Activated CD4-positive, alpha-beta memory T cell treated with anti-CD3 and anti-CD28 coated beads, Interleukin-2, amount 10 ng/mL, durations not matched to agents 7 days and 5 days (primary cell): ENCODE data around the gene LHFPL6. TPM values are rescaled to one million over a fixed set of nuclear protein-coding genes. Genes with fewer than 3 reads are reported as not detected.

ENCODE experiments used
- CTCF ChIA-PET: fragments of 350-600 bp; sonication (Branson Sonifier 250); formaldehyde crosslinking; loops from one replicate; lab custom pipeline; 2021; ENCODE audit warnings: antibody characterized with exemption, inconsistent platforms; lab: Charles Lee
- POLR2A ChIA-PET: fragments of 350-600 bp; sonication (Branson Sonifier 250); formaldehyde crosslinking; loops from one replicate; lab custom pipeline; 2021; ENCODE audit warnings: antibody characterized with exemption; lab: Charles Lee
- DNase-seq: peaks from one replicate; pipeline ENCODE4 v3.0.0-alpha.2; 2020
- H3K27ac Mint-ChIP-seq: one replicate; pipeline ENCODE4 v1.8.0; 2021; ENCODE audit warnings: mild to moderate bottlenecking, mixed read lengths
- H3K27me3 Mint-ChIP-seq: one replicate; pipeline ENCODE4 v1.8.0; 2021; ENCODE audit warnings: mixed read lengths
- H3K36me3 Mint-ChIP-seq: one replicate; pipeline ENCODE4 v1.8.0; 2021; ENCODE audit warnings: low read depth, mixed read lengths
- H3K4me1 Mint-ChIP-seq: one replicate; pipeline ENCODE4 v1.8.0; 2021; ENCODE audit warnings: mixed read lengths
- H3K4me3 Mint-ChIP-seq: one replicate; pipeline ENCODE4 v1.8.0; 2021; ENCODE audit warnings: mild to moderate bottlenecking, mixed read lengths
- H3K9me3 Mint-ChIP-seq: one replicate; pipeline ENCODE4 v1.8.0; 2021; ENCODE audit warnings: mixed read lengths
- total RNA-seq, 2 experiments: library from RNA; stranded (reverse); gene quantifications; one replicate each; pipeline ENCODE4 v1.2.3, GENCODE V29; 2021

The LHFPL6 gene
- total RNA-seq, 2 experiments from 2014 or later = 1.1 to 1.2 TPM

DNA sequence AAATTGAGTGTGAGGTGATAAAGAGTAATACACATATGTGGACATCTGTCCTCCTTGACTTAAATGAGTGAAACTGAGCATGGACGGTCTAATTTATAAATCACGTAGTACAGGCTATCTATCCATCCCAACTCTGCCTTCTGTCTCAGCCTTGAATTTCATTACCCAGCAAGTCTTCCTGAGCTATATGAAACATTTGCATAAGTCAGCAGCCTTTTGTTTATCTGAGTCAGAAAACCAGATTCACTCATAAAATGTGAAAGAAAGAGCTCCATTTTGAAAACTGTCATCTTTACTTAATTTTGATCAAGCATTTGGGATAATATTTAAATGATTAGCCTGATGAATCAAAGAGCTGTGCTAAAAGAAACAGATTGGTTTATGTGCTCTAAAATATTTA lies 197.9 kb downstream of the LHFPL6 start:
- ChIA-PET POLR2A (no interaction called here), CTCF (no interaction called here)
- no peak for DNase-seq
- H3K27me3 Mint-ChIP-seq = no peaks in the 10 kb centered on the region
- H3K27ac Mint-ChIP-seq = no peak overlapping the region
- no peaks in the 10 kb centered on the region for H3K9me3 Mint-ChIP-seq
- no peaks in the 10 kb centered on the region for H3K36me3 Mint-ChIP-seq
- no peaks in the 10 kb centered on the region for H3K4me1 Mint-ChIP-seq
- H3K4me3 Mint-ChIP-seq = no peak overlapping the region

GRCh38 chr13:39403106-39403505 lies 199.9 kb downstream of the LHFPL6 start:
- Mint-ChIP-seq H3K36me3 (no peaks in the 10 kb centered on the region), H3K27me3 (no peaks in the 10 kb centered on the region), H3K4me3 (no peak overlapping the region), H3K27ac (no peak overlapping the region), H3K9me3 (no peaks in the 10 kb centered on the region), H3K4me1 (no peaks in the 10 kb centered on the region)
- DNase-seq = no peak
- POLR2A ChIA-PET = no interaction called here
- CTCF ChIA-PET = no interaction called here

- CTCF ChIA-PET = no interaction called here
- no peaks in the 10 kb centered on the region for H3K27me3 Mint-ChIP-seq
- no peak overlapping the region for H3K4me3 Mint-ChIP-seq
- H3K36me3 Mint-ChIP-seq = no peaks in the 10 kb centered on the region
- POLR2A ChIA-PET = no interaction called here
- H3K27ac Mint-ChIP-seq = no peak overlapping the region
- DNase-seq = no peak
- H3K4me1 Mint-ChIP-seq = no peaks in the 10 kb centered on the region
- H3K9me3 Mint-ChIP-seq = no peaks in the 10 kb centered on the region
Observed at GRCh38 chr13:39402221-39402970, 200.6 kb downstream of the LHFPL6 start.

DNA sequence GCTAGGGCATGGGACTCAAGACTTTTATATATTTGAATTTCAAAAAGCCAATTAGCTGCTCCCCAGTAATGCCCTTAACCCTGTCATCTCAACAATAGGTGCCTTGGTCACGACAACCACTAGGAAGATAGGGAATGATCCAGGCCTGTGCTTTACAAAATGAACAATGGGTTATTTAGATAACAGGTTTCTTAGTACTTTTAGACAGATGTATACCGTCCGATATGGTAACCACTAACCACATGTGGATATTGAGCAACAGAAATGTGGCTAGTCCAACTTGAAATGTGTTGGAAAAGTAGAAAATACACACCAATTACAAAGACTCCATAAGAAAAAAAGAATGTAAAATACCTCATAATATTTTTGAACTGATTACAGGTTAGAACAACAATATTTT lies 201.2 kb downstream of the LHFPL6 start:
- POLR2A ChIA-PET = no interaction called here
- no peak for DNase-seq
- CTCF ChIA-PET = no interaction called here
- H3K4me1 Mint-ChIP-seq = no peaks in the 10 kb centered on the region
- H3K36me3 Mint-ChIP-seq = no peaks in the 10 kb centered on the region
- no peaks in the 10 kb centered on the region for H3K9me3 Mint-ChIP-seq
- H3K4me3 Mint-ChIP-seq = no peak overlapping the region
- no peak overlapping the region for H3K27ac Mint-ChIP-seq
- no peaks in the 10 kb centered on the region for H3K27me3 Mint-ChIP-seq

GRCh38 chr13:39401046-39401705 lies 201.8 kb downstream of the LHFPL6 start:
- no peaks in the 10 kb centered on the region for H3K9me3 Mint-ChIP-seq
- POLR2A ChIA-PET = no interaction called here

DNA sequence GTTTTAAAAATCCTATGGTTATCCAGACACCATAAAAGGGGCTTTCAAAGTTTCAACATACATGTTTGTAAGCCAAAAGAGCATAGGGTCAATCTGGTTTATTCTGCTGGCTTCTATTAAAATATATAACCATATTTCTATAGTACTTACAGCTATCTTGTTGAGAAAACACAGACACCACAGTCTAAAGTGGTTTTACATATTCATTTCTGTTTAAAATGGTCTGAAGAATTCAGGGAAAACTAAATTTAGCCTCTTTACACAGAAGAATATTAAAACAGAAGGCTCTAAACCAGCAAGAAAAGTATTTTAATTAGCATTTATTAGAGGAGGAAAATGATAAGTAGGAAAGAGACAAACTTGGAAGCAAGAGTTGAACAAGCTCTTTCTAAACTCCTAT lies 203.9 kb downstream of the LHFPL6 start:
- Mint-ChIP-seq H3K27me3 (no peaks in the 10 kb centered on the region), H3K36me3 (no peaks in the 10 kb centered on the region), H3K27ac (no peak overlapping the region), H3K4me3 (no peak overlapping the region), H3K4me1 (no peaks in the 10 kb centered on the region), H3K9me3 (no peaks in the 10 kb centered on the region)
- CTCF ChIA-PET = no interaction called here
- POLR2A ChIA-PET = no interaction called here
- DNase-seq = no peak

More at GRCh38 chr13:39401046-39401705, 201.8 kb downstream of the LHFPL6 start:
- Mint-ChIP-seq H3K36me3 (no peaks in the 10 kb centered on the region), H3K4me1 (no peaks in the 10 kb centered on the region), H3K4me3 (no peak overlapping the region), H3K27me3 (no peaks in the 10 kb centered on the region), H3K27ac (no peak overlapping the region)
- CTCF ChIA-PET = no interaction called here
- DNase-seq = no peak

DNA sequence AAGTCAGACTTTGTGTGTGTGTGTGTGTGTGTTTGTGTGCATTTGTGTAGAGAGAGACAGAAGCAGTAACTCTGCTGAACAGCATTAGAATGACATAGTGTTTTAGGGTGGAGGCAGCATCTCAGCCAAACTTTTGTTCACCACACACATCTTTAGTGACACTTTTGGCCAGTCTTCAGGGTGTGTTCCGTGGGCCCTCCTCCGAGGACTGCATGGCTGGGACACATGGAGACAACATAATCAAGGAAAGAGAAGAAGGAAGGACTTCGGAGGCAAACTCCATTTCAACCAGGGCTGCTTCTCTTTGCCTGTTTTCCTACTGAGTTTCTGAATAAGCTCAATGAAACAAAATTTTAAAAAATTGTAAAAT lies 205.1 kb downstream of the LHFPL6 start:
- Mint-ChIP-seq H3K4me1 (no peaks in the 10 kb centered on the region), H3K27ac (no peak overlapping the region), H3K27me3 (no peaks in the 10 kb centered on the region), H3K9me3 (no peaks in the 10 kb centered on the region), H3K4me3 (no peak overlapping the region), H3K36me3 (no peaks in the 10 kb centered on the region)
- DNase-seq = no peak
- ChIA-PET POLR2A (no interaction called here), CTCF (no interaction called here)

GRCh38 chr13:39397226-39397895 lies 205.6 kb downstream of the LHFPL6 start:
- ChIA-PET CTCF (no interaction called here), POLR2A (no interaction called here)
- DNase-seq = no peak
- Mint-ChIP-seq H3K36me3 (no peaks in the 10 kb centered on the region), H3K4me1 (no peaks in the 10 kb centered on the region), H3K9me3 (no peaks in the 10 kb centered on the region), H3K27ac (no peak overlapping the region), H3K4me3 (no peak overlapping the region), H3K27me3 (no peaks in the 10 kb centered on the region)

DNA sequence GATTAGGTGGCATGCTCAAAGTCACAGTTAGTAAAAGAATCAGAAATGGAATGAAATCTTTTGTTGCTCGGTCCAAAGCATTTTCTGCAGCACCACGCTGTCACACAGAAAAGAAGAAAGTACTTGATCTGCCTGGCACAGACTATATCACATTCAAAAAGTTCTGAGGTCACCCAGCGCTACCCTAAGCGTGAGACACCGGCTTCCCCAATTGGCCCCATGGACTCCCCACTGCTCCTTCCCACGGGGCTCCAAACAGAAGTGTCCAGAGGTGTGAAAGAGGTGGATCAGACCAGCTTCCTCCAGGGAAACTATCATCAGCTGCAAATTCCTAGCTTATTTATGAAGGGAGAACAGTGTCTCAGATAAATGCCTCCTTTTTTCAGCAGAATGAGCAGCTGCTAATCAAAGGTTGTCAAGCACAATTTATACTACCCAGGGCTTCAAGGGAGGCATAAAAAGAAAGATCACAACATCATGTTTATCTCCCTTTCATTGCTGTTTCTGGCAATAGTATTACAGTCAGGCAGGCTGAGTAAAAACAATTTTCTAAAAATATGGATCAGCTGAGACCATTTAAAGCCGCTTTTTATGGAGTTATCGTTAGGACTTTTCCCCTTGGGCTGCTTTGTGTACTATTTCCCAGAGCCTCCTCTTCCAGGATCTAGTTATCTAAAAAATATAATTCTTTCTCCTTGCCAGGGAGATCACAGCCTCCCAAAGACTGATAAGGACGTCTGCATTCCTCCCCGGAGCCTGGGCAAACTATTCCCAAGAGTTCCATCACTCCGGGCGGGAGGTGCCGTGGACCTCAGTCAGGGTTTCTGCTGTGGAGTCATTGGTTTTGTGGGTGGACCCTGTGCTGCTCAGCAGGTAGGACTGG lies 208.0 kb downstream of the LHFPL6 start:
- DNase-seq = no peak
- ChIA-PET POLR2A (no interaction called here), CTCF (no interaction called here)
- no peaks in the 10 kb centered on the region for H3K9me3 Mint-ChIP-seq
- no peak overlapping the region for H3K27ac Mint-ChIP-seq
- H3K27me3 Mint-ChIP-seq = no peaks in the 10 kb centered on the region
- no peak overlapping the region for H3K4me3 Mint-ChIP-seq
- H3K4me1 Mint-ChIP-seq = no peaks in the 10 kb centered on the region
- no peaks in the 10 kb centered on the region for H3K36me3 Mint-ChIP-seq

- POLR2A ChIA-PET = no interaction called here
- Mint-ChIP-seq H3K36me3 (no peaks in the 10 kb centered on the region), H3K27ac (no peak overlapping the region), H3K4me1 (no peaks in the 10 kb centered on the region), H3K4me3 (no peak overlapping the region), H3K9me3 (no peaks in the 10 kb centered on the region), H3K27me3 (no peaks in the 10 kb centered on the region)
- CTCF ChIA-PET = no interaction called here
- no peak for DNase-seq
Observed at GRCh38 chr13:39391761-39392160, 211.2 kb downstream of the LHFPL6 start.

- no peak for DNase-seq
- Mint-ChIP-seq H3K4me1 (no peaks in the 10 kb centered on the region), H3K4me3 (no peak overlapping the region), H3K27me3 (no peaks in the 10 kb centered on the region), H3K9me3 (no peaks in the 10 kb centered on the region), H3K27ac (no peak overlapping the region), H3K36me3 (no peaks in the 10 kb centered on the region)
- CTCF ChIA-PET = no interaction called here
- POLR2A ChIA-PET = no interaction called here
Observed at GRCh38 chr13:39389013-39389412, 214.0 kb downstream of the LHFPL6 start.

GRCh38 chr13:39385621-39386231 lies 217.3 kb downstream of the LHFPL6 start:
- CTCF ChIA-PET = no interaction called here
- no peak overlapping the region for H3K27ac Mint-ChIP-seq
- no peak overlapping the region for H3K4me3 Mint-ChIP-seq
- H3K27me3 Mint-ChIP-seq = no peaks in the 10 kb centered on the region
- no peaks in the 10 kb centered on the region for H3K4me1 Mint-ChIP-seq
- H3K9me3 Mint-ChIP-seq = no peaks in the 10 kb centered on the region
- no peak for DNase-seq
- H3K36me3 Mint-ChIP-seq = no peaks in the 10 kb centered on the region
- POLR2A ChIA-PET = no interaction called here

DNA sequence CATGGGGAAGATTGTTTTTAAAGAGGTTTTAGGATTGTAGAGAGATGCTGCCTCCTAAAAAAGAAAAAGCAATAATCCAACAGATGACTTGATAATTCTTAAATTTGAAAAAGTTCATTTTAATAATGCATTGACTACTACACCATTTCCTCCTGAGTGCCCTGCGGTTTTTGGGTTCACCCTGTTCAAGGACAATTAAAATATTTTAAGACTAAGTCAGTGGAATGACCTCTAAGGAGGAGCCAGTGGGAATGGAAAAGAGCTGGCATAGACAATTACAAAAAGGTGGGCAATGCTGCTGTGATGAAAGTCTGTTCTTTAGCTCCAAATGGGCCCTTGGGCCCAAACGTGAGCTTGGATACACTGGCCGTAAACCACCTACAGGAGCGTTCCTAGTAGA lies 217.8 kb downstream of the LHFPL6 start:
- no peak overlapping the region for H3K4me3 Mint-ChIP-seq
- no peaks in the 10 kb centered on the region for H3K4me1 Mint-ChIP-seq
- H3K9me3 Mint-ChIP-seq = no peaks in the 10 kb centered on the region
- no peak overlapping the region for H3K27ac Mint-ChIP-seq
- DNase-seq = no peak
- no peaks in the 10 kb centered on the region for H3K27me3 Mint-ChIP-seq
- POLR2A ChIA-PET = no interaction called here
- no peaks in the 10 kb centered on the region for H3K36me3 Mint-ChIP-seq
- CTCF ChIA-PET = no interaction called here
